GM03348 (cell line): ENCODE results near the gene APOL6.
"Not testable (repeated sequence)": the region's sequence is repeated elsewhere in the genome, so short reads cannot be mapped to it uniquely, and the experiment has no call there.

Experiments used
- DNase-seq: peaks from one replicate; pipeline ENCODE4 v3.0.0; 2012; ENCODE audit warnings: low spot score

APOL6 gene

DNA sequence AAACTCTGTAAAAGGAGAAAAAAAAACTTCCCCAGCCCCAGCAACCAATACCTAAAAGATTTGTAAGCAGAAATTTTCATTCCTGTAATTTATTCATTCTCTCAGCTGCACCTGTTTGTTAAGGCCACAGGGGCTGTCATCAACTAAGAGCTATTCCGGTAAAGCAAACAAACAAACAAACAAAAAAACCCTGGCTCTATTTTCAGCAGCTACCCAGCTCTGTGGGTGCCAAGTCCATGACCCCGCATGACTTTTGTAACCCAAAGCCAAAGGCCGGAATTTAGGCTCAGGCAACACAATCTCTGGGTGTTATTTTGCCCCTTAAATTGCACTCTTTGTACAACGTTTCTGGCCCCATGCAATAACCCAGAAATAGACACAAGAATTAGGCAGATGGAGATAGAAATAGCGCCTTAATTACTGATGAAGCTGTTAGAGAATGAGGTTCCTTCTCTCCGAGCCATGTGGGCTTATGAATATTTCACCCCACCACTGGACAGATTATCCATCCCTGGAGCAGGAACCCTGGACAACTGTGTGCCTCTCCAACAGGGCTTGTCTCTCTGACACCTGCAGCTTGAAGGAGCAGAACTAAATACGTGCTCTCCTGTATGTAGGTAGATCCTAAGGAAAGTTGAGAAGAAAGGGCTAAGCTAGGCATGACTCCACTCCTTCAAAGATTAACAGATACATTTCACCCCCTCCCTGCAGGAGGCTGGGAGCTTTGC is 29.4 kb downstream of the APOL6 start:
- no peak for DNase-seq

DNA sequence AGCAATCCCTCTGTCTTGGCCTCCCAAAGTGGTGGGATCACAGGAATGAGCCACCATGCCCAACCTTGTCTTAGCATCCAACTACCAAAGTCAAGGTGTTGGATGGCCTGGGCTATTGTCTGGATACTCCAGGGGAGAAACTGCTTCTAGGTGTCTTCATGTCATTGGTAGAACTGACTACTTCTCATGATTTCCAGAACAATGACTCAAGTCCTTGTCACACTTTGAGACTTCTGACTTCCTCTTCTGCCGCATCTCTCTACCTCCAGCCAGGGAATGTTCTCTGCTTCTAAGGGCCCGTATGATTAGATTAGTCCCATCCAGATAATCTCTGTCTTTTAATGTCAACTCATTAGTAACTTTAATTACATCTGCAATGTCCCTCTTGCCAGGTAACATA is 30.6 kb downstream of the APOL6 start:
- no peak for DNase-seq

DNA sequence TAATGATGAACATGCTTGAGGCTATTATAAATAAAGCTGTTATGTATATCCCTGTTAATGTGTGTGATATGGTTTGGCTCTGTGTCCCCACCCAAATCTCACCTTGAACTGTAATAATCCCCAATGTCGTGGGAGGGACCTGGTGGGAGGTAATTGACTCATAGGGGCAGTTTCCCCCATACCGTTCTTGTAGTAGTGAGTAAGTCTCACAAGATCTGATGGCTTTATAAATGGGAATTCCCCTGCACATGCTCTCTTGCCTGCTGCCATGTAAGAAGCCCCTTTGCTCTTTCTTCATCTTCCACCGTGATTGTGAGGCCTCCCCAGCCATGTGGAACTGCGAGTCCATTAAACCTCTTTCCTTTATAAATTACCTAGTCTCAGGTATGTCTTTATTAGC is 31.2 kb downstream of the APOL6 start:
- DNase-seq: not testable (repeated sequence)

DNA sequence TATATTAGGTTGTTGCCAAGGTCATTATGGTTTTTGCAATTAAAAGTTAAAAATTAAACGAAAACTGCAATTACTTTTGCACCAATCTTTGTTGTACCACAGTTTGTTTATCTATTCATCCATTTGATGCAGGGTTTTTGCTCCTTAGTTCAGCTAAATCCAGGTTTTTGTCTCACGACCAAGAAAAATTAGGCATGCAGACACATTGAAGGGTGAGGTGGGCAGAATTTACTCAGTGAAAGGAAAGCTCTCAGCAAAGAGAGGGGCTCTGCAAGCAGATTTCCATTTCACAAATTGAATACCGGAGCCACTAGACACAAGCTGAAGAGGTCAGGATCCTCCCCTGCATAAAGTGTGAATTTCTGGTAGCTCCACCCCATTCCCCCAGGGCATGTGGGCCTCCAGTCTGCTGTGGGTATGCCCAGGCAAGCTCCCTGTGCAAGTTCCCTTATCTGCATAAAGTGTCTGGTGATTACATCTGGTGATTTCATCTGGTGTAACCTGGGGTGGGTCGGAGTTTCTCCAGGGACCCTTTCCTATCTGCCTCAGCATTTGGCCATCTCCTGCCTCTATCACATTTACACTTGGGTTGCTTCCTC is 33.3 kb downstream of the APOL6 start:
- no peak for DNase-seq

DNA sequence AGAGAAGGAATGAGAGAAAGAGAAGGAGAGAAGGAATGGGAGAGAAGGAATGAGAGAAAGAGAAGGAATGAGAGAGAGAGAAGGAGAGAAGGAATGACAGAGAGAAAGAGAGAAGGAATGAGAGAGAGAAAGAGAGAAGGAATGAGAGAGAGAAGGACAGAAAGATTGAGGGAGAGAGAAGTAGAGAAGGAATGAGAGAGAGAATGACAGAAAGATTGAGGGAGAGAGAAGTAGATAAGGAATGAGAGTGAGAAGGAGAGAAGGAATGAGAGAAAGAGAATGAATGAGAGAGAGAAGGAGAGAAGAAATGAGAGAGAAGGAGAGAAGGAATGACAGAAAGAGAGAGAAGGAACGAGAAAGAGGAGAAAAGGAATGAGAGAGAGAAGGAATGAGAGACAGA is 35.3 kb downstream of the APOL6 start:
- no peak for DNase-seq

DNA sequence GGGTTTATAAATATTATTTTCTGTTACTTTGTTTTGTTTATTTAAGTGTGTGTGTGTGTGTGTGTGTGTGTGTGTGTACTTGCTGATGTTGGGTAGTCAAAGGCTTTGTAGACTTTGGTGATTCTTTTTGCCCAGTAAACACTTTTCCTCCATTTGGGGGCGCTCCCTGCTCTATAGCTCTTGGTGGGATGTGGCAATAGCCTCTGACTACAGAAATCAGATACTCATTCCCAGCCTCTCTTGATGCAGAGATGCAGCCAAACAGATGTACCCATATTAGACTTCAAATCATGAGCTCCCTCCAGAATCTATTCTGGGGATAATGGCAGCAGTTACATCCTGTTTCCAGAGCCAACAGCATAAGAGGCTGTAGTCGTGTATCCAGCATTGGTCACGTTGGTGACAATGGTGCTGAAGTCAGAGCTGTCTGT is 36.0 kb downstream of the APOL6 start:
- peak; percentile 68 for DNase-seq

DNA sequence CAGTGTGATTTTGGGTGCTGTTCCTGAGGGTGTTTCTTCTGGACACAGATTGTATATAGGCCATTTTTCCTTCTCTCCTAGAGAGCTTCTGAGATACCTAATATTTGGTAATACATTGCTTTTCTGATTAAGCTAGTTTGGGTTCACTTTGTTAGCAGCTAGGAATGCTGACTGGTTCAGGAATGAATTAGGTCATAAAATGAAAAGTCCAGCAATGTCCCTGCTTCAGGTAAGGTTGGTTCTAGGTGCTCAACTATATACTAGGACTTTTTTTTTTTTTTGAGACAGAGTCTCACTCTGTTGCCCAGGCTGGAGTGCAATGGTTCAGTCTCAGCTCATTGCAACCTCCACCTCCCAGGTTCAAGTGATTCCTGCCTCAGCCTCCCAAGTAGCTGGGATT is 36.5 kb downstream of the APOL6 start:
- DNase-seq: no peak

DNA sequence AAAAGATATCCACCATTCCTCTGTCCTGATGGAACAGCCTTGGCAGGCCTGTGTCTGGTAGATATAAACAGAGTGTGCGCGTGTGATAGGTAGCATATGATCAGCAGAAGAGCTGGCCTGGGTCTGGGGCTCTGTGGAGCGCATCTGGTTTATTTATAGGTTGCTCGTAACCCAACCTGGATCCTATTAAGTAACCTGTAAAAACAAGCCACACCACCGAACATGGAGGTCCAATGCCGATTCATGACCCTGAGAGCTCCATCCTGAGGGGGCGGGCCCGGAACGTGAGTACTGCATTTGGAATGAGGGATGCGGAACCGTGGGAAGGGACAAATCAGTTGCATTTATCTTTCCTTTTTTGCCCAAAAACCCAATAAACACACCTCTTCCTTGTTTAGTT is 37.5 kb downstream of the APOL6 start:
- no peak for DNase-seq

DNA sequence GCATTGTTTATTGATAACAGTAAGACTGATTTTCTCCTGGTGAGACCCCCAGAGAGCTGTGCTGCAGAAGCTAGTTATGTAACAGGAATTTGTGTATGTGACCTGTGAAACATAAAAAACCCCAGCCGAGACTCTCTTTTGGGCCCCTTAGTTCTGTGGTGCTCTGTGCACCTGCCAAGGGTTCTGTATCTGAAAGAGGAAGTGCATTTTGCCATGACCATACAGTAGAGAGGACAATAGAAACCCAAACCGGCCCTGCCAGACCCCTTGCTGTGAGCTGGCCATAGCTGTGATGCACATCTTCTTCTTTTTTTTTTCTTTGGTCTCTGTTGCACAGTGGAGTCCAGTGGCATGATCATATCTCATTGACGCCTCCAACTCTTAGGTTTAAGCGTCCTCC is 38.1 kb downstream of the APOL6 start:
- no peak for DNase-seq

DNA sequence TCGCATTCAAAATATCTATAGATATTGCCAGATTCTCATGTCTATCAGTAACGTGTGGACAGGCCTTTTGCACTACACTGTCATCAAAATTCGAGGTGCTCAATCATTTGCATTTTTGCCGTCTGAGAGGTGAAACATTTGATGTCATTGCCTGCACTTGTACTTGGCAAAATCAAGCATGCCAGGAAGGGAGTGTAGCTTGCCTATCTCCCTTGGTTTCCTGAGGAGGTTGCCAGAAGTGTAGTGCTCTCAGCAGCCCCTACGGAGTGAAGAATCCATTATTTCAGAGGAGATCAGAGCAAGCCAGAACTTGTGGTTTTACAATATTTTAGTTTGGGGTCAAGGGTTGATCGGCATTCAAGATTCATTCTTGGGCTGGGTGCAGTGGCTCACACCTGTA is 39.2 kb downstream of the APOL6 start:
- DNase-seq: no peak

DNA sequence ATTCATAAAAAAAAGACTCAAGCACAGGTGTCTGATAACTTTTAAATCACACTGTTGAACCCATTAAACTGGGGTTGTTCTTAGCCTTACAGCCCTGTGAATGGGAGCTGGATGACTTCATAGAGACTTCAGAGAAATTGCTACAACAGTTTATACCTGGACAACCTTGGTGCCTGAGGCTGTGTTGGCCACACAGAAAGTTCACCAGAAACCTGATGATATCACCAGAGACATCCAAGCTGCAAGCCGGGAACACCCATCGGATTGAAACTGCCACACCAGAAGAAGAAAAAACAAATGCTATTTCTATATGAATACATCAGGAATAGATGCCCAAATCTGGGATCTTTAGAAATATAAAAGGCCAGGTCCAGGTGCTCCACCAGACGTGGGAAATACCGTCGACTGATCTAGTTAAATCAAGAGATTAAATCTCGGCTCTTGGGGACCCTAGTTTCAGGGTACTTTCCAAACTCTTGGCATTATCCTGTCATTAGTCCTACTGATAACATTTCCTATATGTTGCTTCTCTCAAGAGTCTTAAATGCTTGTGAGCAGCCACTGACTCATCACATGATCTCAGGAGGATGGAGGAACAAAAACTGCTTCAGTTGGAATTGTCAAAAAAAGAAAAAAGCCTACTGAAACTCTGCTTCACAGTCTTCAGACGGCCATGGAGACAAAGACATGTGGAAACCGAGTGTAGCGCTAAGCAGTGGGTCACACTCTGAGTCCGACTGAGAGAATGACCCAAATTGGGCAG is 40.8 kb downstream of the APOL6 start:
- DNase-seq: no peak

DNA sequence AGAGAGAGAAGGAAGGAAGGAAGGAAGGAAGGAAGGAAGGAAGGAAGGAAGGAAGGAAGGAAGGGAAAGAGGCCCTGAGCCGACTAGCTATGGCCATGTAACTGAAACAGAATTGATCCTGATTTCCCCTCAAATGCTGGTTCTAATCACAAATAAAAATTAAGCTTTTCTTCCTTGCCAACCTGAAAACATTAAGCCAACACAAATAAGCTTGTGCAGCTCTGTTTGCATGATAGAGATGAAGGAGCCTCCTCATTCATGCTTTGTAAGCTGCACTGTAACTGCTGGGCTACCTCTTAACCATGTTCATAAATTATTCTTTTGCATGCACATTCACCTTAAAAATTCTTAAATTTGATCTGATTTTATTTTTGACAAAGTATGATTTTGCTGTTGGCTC is 41.8 kb downstream of the APOL6 start:
- no peak for DNase-seq

DNA sequence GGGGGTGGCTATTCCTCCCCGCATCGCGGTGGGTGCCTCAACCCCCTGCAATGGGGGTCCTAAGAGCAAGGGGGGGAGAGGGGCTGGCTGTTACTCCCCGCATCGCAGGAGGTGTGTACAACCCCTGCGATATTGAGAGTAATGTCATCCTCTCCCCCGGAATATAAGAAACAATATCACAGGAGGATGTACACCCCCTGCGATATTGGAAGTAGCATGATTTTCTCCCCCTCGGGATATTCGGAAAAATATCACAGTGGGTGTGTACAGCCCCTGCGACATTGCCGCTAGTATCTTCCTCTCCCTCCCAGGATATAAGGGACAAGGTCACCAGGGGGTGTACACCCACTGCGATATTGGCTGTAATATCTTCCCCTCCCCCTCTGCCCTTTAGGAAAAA is 47.0 kb downstream of the APOL6 start:
- no peak for DNase-seq

DNA sequence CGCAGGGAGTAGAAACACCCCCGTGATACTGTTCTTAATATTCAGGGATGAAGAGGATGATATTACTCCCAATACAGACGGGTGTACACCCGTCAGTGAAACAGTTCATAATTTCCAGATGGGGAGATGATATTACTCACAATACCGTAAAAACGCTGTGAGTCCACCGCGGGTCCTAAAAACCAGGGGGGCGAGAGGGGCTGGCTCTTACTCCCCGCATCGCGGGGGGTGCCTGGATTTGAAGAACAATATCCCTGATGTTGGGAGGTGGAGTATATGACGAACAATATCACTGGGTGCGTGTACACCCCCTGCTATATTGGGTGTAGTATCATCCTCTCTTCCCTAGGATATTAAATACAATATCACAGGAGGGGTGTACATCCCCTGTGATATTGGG is 48.9 kb downstream of the APOL6 start:
- DNase-seq: no peak

DNA sequence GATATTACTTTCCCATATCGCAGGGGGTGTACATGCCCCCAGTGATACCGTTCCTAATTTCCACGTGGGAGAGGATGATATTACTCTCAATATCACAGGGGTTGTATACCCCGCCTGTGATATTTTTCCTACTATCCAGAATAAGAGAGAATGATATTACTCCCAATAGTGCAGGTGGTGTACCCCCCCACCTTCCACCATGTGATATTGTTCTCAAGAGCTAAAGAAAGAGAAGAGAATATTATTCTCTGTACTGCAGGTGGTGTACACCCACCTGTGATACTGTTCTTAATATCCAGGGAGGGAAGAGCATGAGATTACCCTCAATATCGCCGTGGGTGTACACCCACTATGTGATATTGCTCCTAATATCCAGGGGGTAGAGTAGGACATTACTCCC is 51.6 kb downstream of the APOL6 start:
- DNase-seq: not testable (repeated sequence)

DNA sequence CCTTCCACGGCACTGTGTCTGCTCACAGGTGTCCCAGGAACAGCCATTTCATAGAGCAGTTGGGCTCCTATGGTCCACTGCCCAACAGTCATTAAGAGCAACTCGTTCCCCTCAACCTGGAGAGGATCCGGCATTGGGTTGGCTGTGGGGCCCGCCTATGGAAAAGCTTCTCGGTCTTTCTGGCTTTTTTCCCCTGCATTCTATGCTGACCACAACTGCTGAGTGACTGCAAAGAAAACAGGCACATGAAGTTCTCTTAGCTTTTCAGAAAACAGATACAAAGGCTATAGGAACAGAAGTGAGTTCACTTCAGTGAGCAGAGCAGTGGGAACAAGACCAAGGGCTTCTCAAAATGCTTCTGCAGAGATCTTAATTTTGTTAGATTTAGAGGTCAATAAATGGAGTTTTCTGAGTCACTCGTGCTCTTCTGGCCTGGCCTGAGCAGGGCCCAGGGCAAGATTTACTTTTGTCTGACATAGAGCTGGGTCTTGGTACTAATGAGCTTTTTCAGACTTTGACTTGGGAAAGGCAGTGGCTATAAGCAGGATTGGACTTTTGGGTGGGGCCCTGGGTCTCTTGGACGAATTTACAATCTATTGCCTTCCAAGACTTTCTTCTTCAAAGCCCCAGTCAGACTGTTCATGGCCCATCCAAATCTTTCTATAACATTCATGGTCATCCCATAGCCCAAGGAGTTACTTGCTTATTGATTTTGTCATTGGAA is 55.8 kb downstream of the APOL6 start:
- no peak for DNase-seq

DNA sequence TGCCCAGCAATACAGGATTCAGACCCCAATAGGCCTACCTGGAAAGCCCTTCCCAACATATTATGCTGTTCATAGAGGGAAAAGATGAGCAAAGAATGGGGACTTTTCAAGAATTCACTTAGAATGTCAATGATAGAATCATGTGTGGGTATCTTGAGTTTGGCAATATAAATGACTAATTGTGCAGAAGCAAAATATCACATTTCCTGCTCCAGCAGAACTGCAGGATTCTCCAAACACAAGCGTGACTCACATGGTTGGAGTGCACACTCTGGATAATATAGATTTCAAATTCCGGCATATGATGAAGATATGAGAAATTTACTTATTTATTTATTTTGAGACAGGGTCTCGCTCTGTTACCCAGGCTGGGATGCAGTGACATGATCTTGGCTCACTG is 56.9 kb downstream of the APOL6 start:
- peak; percentile 73 for DNase-seq

DNA sequence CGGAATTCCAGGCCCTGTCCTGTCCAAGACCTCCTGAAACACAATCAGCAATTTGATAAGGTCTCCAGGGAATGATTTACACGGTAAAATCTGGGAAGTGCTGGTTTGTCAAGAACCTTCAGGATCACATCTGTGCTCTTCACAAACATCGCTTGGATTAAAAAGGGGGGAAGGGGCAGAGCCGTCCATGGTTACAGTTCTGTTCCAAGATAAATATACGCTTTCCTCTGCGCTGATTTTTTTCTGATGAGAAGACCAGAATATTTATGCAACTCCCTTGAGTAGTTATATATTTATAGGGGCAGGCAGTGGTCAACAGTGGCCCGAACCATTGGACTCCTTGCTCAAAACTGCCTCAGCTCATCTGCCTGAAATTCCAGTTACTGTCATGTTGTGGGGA is 60.2 kb downstream of the APOL6 start:
- DNase-seq: no peak

DNA sequence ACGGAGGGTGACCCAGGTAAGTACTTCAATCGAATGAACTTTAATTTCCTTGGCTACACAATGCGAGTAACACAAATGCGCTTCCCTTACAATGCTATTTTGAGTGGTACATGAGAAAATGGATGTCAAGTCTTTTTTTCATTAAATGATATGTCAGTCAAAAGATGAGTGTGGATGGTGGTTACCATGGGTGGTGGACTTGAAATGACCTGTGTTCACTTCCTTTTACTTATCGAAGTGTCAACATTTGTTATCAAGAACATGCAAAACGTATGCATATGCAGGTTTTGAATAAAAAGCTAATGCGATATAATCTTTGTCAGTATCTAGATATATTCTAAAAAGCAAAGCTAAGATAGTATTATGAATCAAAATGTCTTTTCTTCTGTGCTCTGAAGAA is 60.7 kb downstream of the APOL6 start:
- DNase-seq: no peak

DNA sequence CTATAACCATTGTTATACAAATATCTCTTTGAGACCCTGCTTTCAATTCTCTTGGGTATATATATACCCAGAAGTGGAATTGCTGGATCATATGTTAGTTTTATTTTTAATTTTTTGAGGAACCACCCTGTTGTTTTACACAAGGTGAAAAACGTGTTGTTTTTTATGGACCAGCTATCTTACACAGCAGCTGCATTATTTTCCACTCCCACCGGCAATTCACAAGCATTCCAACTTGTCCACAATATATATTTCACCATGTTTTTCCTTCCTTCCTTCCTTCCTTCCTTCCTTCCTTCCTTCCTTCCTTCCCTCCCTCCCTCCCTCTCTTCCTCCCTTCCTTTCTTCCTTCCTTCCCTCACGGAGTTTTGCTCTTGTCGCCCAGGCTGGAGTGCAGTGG is 63.1 kb downstream of the APOL6 start:
- DNase-seq: no peak

DNA sequence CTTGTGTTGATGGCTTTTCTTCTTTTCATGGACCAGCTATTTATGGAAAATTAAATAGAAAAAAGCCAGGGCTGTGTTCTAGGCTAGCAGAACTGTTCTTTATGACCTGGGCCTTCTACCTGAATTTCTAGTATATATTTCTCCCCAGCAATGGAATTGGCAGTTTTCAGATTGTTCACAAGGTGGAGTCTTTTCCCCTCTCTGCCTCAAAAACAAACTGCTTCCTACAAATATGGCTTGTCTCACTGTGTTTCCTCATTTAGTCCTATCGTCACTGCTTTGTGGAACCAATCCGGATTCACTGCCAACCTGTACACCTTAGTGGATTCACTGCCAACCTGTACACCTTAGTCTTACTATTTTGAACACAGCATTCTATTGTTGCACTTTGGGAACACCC is 64.4 kb downstream of the APOL6 start:
- DNase-seq: no peak

DNA sequence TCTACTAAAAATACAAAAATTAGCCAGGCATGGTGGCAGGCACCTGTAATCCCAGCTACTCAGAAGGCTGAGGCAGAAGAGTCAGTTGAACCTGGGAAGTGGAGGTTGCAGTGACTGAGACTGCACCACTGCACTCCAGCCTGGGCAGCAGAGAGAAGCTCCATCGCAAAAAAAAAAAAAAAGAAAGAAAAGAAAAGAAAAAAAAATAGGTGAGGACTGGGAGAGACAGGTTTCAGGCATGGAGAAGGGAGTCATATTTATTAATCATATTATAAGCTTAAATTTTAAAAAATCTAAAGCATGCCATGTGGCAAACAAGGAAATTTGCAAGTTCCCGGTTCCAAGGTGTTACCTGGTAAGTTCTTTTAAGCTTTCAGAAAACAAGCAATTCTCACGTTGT is 69.3 kb downstream of the APOL6 start, which contains the start of gene APOL5:
Gene APOL5 (plus strand): TSS at position 301 of the 400 bp plus-strand sequence. CDS start 0 bp downstream, at position 301.
- DNase-seq: no peak
